Endothelial cell of umbilical vein (primary cell): Measurements from ENCODE around the gene TMPRSS6. TPM values are rescaled to one million over a fixed set of nuclear protein-coding genes. Genes with fewer than 3 reads are reported as not detected.

ENCODE experiments used
- BruUV-seq: library from RNA; stranded (reverse); fragments of 400-500 nt; replicated peaks from 2 replicates; lab custom pipeline; 2021; lab: Mats Ljungman, UMichigan
- CTCF ChIA-PET: fragments of 300-600, 350-600 bp; sonication (Branson Sonifier 250); formaldehyde crosslinking; loops from one replicate; lab custom pipeline; 2021; ENCODE audit warnings: antibody characterized with exemption, inconsistent platforms; lab: Charles Lee
- POLR2A ChIA-PET: fragments of 300-600, 350-600 bp; sonication (Branson Sonifier 250); formaldehyde crosslinking; loops from one replicate; lab custom pipeline; 2021; ENCODE audit warnings: antibody characterized with exemption, inconsistent platforms; lab: Charles Lee
- DNase-seq: peaks from one replicate; pipeline ENCODE4 v3.0.0-alpha.2; 2011; ENCODE audit warnings: low read depth, low spot score
- FAIRE-seq: peaks from 2 replicates; lab custom pipeline; 2011; peaks lifted over from hg19 to GRCh38; lab: Jason Lieb, UNC
- H2AFZ ChIP-seq: 2 replicates; pipeline ENCODE4 v1.6.0; 2012; ENCODE audit warnings: low read depth, low read length, control low read depth, inconsistent platforms
- H3K27ac ChIP-seq: 2 replicates; pipeline ENCODE4 v1.5.1; 2011; ENCODE audit warnings: low read depth, mild to moderate bottlenecking, control low read depth, low read length, moderate library complexity; ENCODE audit not compliant: insufficient read depth
- H3K27me3 ChIP-seq, 2 experiments: 2 replicates each; pipeline versions ENCODE4 v1.6.0 to v1.6.1; 2011; ENCODE audit warnings: low read length in 2 of 2, mixed read lengths in 1 of 2; ENCODE audit not compliant: control insufficient read depth in 2 of 2, insufficient read depth in 2 of 2
- H3K36me3 ChIP-seq, 2 experiments: 2 replicates in 1 of 2; 3 replicates in 1 of 2; pipeline ENCODE4 v1.5.1; 2011; ENCODE audit warnings: low read length in 2 of 2, mild to moderate bottlenecking in 1 of 2, moderate library complexity in 1 of 2; ENCODE audit not compliant: control insufficient read depth in 2 of 2, insufficient read depth in 2 of 2; ENCODE audit errors: extremely low read depth in 1 of 2
- H3K4me1 ChIP-seq: 3 replicates; pipeline ENCODE4 v1.5.1; 2011; ENCODE audit warnings: mild to moderate bottlenecking, low read length; ENCODE audit not compliant: control insufficient read depth, insufficient read depth; ENCODE audit errors: extremely low read depth
- H3K4me2 ChIP-seq: 2 replicates; pipeline ENCODE4 v1.6.1; 2011; ENCODE audit warnings: low read length, control low read depth, mixed read lengths; ENCODE audit not compliant: insufficient read depth
- H3K4me3 ChIP-seq, 3 experiments: fragments of 200-600 bp in 1 of 3; sonication (generic), shearing (Covaris generic) in 1 of 3; replicated peaks in 1 of 3; 2 replicates each; pipeline ENCODE4 v1.5.1; 2011 to 2016; ENCODE audit warnings: control low read depth in 3 of 3, low read length in 3 of 3, mild to moderate bottlenecking in 2 of 3, inconsistent platforms in 1 of 3, low read depth in 1 of 3, moderate library complexity in 1 of 3; ENCODE audit not compliant: insufficient read depth in 1 of 3
- H3K79me2 ChIP-seq: 2 replicates; pipeline ENCODE4 v1.6.0; 2012; ENCODE audit warnings: low read length, inconsistent platforms; ENCODE audit not compliant: control insufficient read depth, insufficient read depth
- H3K9ac ChIP-seq: replicated peaks from 2 replicates; pipeline ENCODE3; 2011; ENCODE audit warnings: low read length, control low read depth; ENCODE audit not compliant: insufficient read depth; ENCODE audit errors: extremely low read depth
- H3K9me1 ChIP-seq: replicated peaks from 3 replicates; pipeline ENCODE4 v1.6.0; 2011; ENCODE audit warnings: mild to moderate bottlenecking, low read length; ENCODE audit not compliant: control insufficient read depth, insufficient read depth; ENCODE audit errors: extremely low read depth
- H3K9me3 ChIP-seq: replicated peaks from 2 replicates; pipeline ENCODE4 v1.5.1; 2012; ENCODE audit warnings: low read length, inconsistent platforms; ENCODE audit not compliant: control insufficient read depth, insufficient read depth
- H4K20me1 ChIP-seq: replicated peaks from 2 replicates; pipeline ENCODE3; 2011; ENCODE audit warnings: mild to moderate bottlenecking, low read length; ENCODE audit not compliant: control insufficient read depth, insufficient read depth; ENCODE audit errors: extremely low read depth
- CTCF ChIP-seq, 2 donors: IDR thresholded peaks; 1 replicate in 1 of 2; 2 replicates in 1 of 2; pipeline ENCODE4 v1.5.1; 2011; ENCODE audit warnings: low read length in 2 of 2, mild to moderate bottlenecking in 2 of 2, moderate library complexity in 2 of 2, control low read depth in 1 of 2, inconsistent platforms in 1 of 2, low read depth in 1 of 2; ENCODE audit not compliant: insufficient read depth in 1 of 2; ENCODE audit errors: extremely low read depth in 1 of 2
- FOS ChIP-seq: IDR thresholded peaks from 2 replicates; pipeline ENCODE4 v1.6.1; 2011; ENCODE audit warnings: mild to moderate bottlenecking, low read length, moderate library complexity, borderline replicate concordance; ENCODE audit not compliant: insufficient read depth
- GATA2 ChIP-seq: IDR thresholded peaks from 2 replicates; pipeline ENCODE4 v1.7.0; 2011; ENCODE audit warnings: low read depth, mild to moderate bottlenecking, moderate library complexity, mixed read lengths, low read length; ENCODE audit not compliant: insufficient read length, insufficient read depth
- JUN ChIP-seq: IDR thresholded peaks from 2 replicates; pipeline ENCODE4 v1.6.1; 2011; ENCODE audit warnings: borderline replicate concordance, low read depth; ENCODE audit not compliant: insufficient read length, insufficient read depth
- MAX ChIP-seq: IDR thresholded peaks from 2 replicates; pipeline ENCODE4 v1.6.1; 2011; ENCODE audit not compliant: insufficient read depth, insufficient read length
- MYC ChIP-seq: IDR thresholded peaks from one replicate; pipeline ENCODE4 v1.6.1; 2011; ENCODE audit warnings: mild to moderate bottlenecking, low read depth, low read length
- POLR2A ChIP-seq: IDR thresholded peaks from 2 replicates; pipeline ENCODE4 v1.6.1; 2012; ENCODE audit warnings: low read depth, mild to moderate bottlenecking, control low read depth, low read length
- POLR2AphosphoS5 ChIP-seq: IDR thresholded peaks from 2 replicates; pipeline ENCODE4 v1.6.1; 2012; ENCODE audit warnings: low read depth, mild to moderate bottlenecking, control low read depth, low read length, moderate library complexity; ENCODE audit not compliant: insufficient read depth
- dilution Hi-C: fragments of 300-500 bp; cut with MboI; formaldehyde crosslinking; loops from one replicate; pipeline ENCODE4 v1.15.0; 2019; ENCODE audit warnings: low sequenced_read_pairs; ENCODE audit not compliant: extremely low pct_ligation_motif_present
- intact Hi-C: fragments of 100-400 bp; cut with micrococcal nuclease; formaldehyde crosslinking; loops from one replicate; pipeline ENCODE4 v1.10.0; 2022
- polyA plus RNA-seq, 4 experiments: library from polyadenylated mRNA; depleted of rRNA in 3 of 4; stranded (reverse) in 3 of 4; unstranded in 1 of 4; fragments of >200 nt; gene quantifications; 2 replicates each; pipeline versions ENCODE4 v1.2.1 to v1.2.3, GENCODE V29; 2011 to 2012; ENCODE audit warnings: missing spikeins in 1 of 4
- total RNA-seq: library from RNA; stranded (reverse); gene quantifications from 2 replicates; pipeline ENCODE4 v1.2.3, GENCODE V29; 2021

The TMPRSS6 gene
- total and polyA plus RNA-seq, 2 donors (not counting 3 experiments of a cell fraction or from before 2014, with no cell fraction given), result not detected

- DNase-seq, result no peak
- no peak overlapping the region for H3K27ac ChIP-seq
- no peak overlapping the region for H3K9ac ChIP-seq
- FAIRE-seq, result no peak
- H3K9me3 ChIP-seq, result no peaks in the 10 kb centered on the region
- H3K79me2 ChIP-seq, result no peaks in the 10 kb centered on the region
- H4K20me1 ChIP-seq, result no peaks in the 10 kb centered on the region
- dilution Hi-C loops (no loop called here), intact Hi-C loops (no loop called here)
- no peak overlapping the region for H3K4me3 ChIP-seq
- no peak overlapping the region for H2AFZ ChIP-seq
- H3K4me1 ChIP-seq, result no peaks in the 10 kb centered on the region
- POLR2A ChIA-PET, result no interaction called here
- H3K27me3 ChIP-seq, result no peaks in the 10 kb centered on the region
- H3K4me2 ChIP-seq, result no peak overlapping the region
- H3K9me1 ChIP-seq, result no peaks in the 10 kb centered on the region
- TF ChIP-seq POLR2AphosphoS5 (no peak), POLR2A (no peak), CTCF (IDR thresholded peaks at IDR 0.05; ENCODE audit: extremely low read depth in 1 of 2, insufficient read depth in 1 of 2, low read depth in 1 of 2, low read length in 2 of 2) (no peak), JUN (no peak), MYC (no peak), FOS (no peak), GATA2 (no peak), MAX (no peak)
- CTCF ChIA-PET, result interaction anchor here (0.7 to 1.6 kb wide), 2 partner anchors 42 to 111 kb away, joined by 3 to 7 read pairs; no protein-coding TSS in a partner anchor
- no TSS peak for BruUV-seq
- no peaks in the 10 kb centered on the region for H3K36me3 ChIP-seq
These were observed 48.2 kb upstream of the TMPRSS6 start for GRCh38 chr22:37157516-37158285.
